ENCODE results near the gene ARSB. TPM values are rescaled to one million over a fixed set of nuclear protein-coding genes. Genes with fewer than 3 reads are reported as not detected.
A peak's percentile ranks its signal among the peaks of the same experiment; 100 is the strongest.

The ARSB gene
- total and polyA plus RNA-seq, 9 of the 15 experiments (the other 6 are each of a cell fraction or from before 2014, with no cell fraction given): 0.52 to 4.6 (median 2.4) TPM

GRCh38 chr5:78985116-78985724 lies at the start of gene ARSB (continued):
- TF ChIP-seq ZNF511 (CRISPR knock-in tag; IDR thresholded peaks at IDR 0.05): no peak
- TF ChIP-seq ZNF586 (CRISPR knock-in tag; conservative IDR thresholded peaks at IDR 0.05): no peak
- TF ChIP-seq FOSL1 (tag; conservative IDR thresholded peaks at IDR 0.05): 0 out of 2 replicates have a peak, but pooled peaks have one; percentile 19
- TF ChIP-seq, protein P1, sequence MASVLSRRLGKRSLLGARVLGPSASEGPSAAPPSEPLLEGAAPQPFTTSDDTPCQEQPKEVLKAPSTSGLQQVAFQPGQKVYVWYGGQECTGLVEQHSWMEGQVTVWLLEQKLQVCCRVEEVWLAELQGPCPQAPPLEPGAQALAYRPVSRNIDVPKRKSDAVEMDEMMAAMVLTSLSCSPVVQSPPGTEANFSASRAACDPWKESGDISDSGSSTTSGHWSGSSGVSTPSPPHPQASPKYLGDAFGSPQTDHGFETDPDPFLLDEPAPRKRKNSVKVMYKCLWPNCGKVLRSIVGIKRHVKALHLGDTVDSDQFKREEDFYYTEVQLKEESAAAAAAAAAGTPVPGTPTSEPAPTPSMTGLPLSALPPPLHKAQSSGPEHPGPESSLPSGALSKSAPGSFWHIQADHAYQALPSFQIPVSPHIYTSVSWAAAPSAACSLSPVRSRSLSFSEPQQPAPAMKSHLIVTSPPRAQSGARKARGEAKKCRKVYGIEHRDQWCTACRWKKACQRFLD (CRISPR knock-in tag; IDR thresholded peaks at IDR 0.05): peak; percentile 33; the same call in 1 of the 2 replicates
- TF ChIP-seq HOXB6 (CRISPR knock-in tag; IDR thresholded peaks at IDR 0.05; ENCODE audit: borderline replicate concordance): no peak
- no peak for TF ChIP-seq ZNF436 (CRISPR knock-in tag; IDR thresholded peaks at IDR 0.05)
- no peak for TF ChIP-seq HNRNPLL (IDR thresholded peaks at IDR 0.05; ENCODE audit: low read depth, low read length, poor library complexity, severe bottlenecking)
- no peak for TF ChIP-seq RBM14 (IDR thresholded peaks at IDR 0.05; ENCODE audit: borderline replicate concordance, insufficient read depth, low read depth, low read length)
- no peak for TF ChIP-seq RBM39 (optimal IDR thresholded peaks at IDR 0.05; ENCODE audit: low read depth, low read length)
- TF ChIP-seq, protein P2, sequence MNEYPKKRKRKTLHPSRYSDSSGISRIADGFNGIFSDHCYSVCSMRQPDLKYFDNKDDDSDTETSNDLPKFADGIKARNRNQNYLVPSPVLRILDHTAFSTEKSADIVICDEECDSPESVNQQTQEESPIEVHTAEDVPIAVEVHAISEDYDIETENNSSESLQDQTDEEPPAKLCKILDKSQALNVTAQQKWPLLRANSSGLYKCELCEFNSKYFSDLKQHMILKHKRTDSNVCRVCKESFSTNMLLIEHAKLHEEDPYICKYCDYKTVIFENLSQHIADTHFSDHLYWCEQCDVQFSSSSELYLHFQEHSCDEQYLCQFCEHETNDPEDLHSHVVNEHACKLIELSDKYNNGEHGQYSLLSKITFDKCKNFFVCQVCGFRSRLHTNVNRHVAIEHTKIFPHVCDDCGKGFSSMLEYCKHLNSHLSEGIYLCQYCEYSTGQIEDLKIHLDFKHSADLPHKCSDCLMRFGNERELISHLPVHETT (CRISPR knock-in tag; conservative IDR thresholded peaks at IDR 0.05 in 1 of 2, IDR thresholded peaks at IDR 0.05 in 1 of 2): 0 out of 4 replicates have a peak, but pooled peaks of 1 of the 2 experiments have one; percentile 21
- TF ChIP-seq POLR2H (tag; IDR thresholded peaks at IDR 0.05; ENCODE audit: low read depth): no peak
- no peak for TF ChIP-seq CTCF (IDR thresholded peaks at IDR 0.05 in 2 of 3, conservative IDR thresholded peaks at IDR 0.05 in 1 of 3; ENCODE audit: insufficient read depth in 2 of 3, low read depth in 1 of 3, low read length in 3 of 3)
- TF ChIP-seq ZC3H11A (IDR thresholded peaks at IDR 0.05; ENCODE audit: low read depth, low read length): no peak
- TF ChIP-seq RBM22 (IDR thresholded peaks at IDR 0.05; ENCODE audit: low read depth, low read length, poor library complexity, severe bottlenecking): no peak
- TF ChIP-seq ZFP36 (IDR thresholded peaks at IDR 0.05; ENCODE audit: low read depth, low read length, partially characterized antibody): no peak
- TF ChIP-seq, protein P3, sequence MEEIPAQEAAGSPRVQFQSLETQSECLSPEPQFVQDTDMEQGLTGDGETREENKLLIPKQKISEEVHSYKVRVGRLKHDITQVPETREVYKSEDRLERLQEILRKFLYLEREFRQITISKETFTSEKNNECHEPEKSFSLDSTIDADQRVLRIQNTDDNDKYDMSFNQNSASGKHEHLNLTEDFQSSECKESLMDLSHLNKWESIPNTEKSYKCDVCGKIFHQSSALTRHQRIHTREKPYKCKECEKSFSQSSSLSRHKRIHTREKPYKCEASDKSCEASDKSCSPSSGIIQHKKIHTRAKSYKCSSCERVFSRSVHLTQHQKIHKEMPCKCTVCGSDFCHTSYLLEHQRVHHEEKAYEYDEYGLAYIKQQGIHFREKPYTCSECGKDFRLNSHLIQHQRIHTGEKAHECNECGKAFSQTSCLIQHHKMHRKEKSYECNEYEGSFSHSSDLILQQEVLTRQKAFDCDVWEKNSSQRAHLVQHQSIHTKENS (CRISPR knock-in tag; IDR thresholded peaks at IDR 0.05): no peak
- TF ChIP-seq SRF (CRISPR knock-in tag; IDR thresholded peaks at IDR 0.05): no peak
- no peak for TF ChIP-seq XRCC4 (IDR thresholded peaks at IDR 0.05; ENCODE audit: extremely low read depth, insufficient read depth, insufficient read length)

Measured in K562 (cell line).